ENCODE results near the gene GRWD1.

The GRWD1 gene

DNA sequence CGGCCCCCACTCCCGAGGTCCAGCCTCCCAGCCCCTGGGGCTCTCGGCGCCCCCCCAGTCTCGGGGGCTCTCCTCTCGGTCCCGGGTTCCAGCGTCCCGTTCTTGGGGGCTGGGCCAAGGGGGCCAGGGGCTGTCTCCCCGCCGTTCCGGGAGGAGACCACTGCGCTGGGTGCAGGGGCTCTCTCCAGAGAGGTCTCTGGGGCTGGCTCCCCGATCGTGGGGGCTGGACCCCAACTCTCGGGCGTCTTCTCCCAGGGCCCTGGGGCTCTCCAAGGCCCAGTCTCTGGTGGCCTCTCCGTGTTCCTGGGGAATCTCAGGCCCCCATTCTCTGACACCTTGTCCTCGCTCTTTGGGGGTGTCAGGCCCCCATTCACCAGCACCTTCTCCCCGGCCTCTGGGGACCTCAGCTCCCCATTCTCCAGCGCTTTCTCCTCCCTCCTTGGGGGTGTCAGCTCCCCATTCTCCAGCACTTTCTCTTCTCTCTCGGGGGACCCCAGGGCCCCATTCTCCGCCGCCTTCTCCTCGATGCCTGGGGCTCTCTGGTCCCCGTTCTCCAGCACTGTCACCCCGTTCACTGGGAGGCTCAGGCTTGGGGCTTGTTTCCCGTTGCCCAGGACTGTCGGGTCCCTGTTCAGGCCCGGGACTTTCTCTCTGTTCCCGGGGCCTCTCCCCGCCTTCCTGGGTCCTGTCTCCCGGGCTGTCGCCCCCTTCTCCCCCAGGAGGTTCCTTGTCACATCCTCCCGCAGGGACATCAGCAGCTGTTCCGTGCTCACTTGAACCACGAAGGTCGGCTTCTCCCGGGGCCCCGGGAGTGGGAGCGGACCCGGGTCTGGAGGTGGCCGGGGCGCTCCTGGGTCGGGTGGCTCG, 52.2 kb downstream of the GRWD1 start:
- DNase-seq (ENCODE audit: low read depth) = no peak

- no peak for DNase-seq (ENCODE audit: low read depth)
Measured at GRCh38 chr19:48498595-48499311, 53.0 kb downstream of the GRWD1 start.

GRCh38 chr19:48499316-48500090, 53.7 kb downstream of the GRWD1 start:
- no peak for DNase-seq (ENCODE audit: low read depth)

GRCh38 chr19:48500830-48501493, 55.2 kb downstream of the GRWD1 start:
- DNase-seq (ENCODE audit: low read depth) = no peak

DNA sequence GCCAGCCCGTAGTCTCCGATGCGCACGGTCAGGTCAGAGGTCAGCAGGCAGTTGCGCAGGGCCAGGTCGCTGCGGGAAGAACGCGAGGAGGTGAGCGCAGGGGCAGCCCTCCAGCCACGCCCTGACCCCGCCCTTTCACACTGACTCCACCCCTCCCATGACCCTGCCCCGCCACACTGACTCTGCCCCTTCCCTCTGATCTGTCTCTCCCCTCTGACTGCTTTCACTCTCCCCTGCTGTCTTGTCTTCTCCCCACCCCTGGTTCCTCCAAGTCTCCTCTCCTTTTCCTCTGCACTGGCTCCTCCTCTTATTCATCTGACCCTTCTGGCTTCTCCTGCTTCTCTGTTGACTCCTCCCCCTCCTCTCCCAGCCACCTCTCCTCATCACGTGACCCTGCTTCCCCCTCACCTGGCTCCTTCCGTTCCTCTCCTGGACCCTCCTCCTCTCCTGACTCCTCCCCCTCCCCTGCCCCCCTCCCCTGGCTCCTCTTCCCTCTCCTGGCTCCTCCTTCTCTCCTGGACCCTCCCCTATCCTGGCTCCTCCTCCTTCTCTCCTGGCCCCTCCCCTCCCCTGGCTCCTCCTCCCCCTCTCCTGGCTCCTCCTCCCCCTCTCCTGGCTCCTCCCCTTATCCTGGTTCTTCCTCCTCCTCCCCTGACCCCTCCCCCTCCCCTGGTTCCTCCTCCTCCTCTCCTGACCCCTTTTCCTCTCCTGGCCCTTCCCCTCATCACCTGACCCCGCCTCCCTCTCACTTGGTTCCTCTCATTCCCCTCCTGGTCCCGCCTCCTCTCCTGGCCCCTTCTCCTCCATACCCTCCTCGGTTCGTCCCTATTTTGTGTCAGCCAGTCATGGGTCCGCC, 55.9 kb downstream of the GRWD1 start:
- no peak for DNase-seq (ENCODE audit: low read depth)

DNA sequence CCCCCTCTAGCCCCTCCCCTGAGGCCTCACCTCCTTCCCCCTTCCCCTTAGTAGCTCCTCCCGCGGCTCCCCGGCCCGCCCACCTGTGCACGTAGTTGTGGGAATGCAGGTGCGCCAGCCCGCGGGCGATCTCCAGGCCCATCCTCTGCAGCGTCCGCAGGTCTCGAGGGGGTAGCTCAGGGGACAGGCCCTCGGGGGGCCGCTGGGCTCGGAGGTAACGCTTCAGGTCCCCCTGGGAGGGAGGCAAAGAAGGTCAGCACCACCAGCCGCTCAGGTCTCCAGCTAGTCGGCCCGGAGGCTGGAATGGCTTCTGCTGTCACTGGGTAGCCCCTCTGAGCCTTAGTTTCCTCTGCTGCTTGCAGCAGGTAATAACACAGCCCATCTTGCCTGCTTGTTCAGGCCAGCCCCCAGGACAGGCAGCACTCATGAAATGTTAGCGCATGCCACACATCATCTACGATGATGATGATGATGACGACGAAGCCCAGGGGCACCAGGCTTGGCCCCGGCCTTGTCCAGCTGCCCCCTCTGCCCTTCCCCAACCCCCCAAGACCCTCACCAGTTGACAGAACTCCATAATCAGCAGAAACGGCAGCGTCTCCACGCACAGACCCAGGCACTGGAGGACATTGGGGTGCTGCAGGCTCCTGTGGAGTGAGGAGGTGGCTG, 56.7 kb downstream of the GRWD1 start:
- DNase-seq (ENCODE audit: low read depth) = peak; percentile 47

DNA sequence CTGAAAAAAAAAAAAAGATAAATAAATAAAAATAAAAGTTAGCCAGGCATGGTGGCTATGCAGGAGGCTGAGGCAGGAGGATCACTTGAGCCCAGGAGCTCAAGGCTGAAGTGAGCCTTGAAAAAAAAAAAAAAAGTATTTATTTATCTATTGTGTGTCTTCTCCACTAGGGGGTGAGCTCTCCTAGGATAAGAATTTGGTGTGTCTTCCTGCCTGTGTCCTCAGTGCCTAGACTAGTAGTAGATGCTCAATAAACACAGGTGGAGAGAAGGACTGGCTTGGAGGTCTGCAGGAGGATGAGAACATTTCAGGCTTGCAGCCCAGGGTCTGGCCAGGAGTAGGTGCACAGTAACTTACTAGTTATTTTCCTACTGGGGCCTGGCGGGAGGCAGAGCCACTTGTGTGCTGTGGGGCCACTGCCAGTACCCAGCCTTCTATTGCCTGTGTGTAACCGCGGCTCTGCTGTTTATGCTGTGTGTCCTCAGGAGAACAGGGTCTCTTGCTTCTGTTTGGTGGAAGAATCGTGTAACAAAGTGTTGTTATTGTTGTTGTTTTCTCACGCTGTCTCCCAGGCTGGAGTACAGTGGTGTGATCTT, 60.5 kb downstream of the GRWD1 start:
- DNase-seq (ENCODE audit: low read depth) = no peak
